ENCODE results near the gene SARNP. TPM values are rescaled to one million over a fixed set of nuclear protein-coding genes. Genes with fewer than 3 reads are reported as not detected.

The SARNP gene
- total and polyA plus RNA-seq, 9 of the 15 experiments (the other 6 are each of a cell fraction or from before 2014, with no cell fraction given) = 70.1 to 400 (median 198) TPM

DNA sequence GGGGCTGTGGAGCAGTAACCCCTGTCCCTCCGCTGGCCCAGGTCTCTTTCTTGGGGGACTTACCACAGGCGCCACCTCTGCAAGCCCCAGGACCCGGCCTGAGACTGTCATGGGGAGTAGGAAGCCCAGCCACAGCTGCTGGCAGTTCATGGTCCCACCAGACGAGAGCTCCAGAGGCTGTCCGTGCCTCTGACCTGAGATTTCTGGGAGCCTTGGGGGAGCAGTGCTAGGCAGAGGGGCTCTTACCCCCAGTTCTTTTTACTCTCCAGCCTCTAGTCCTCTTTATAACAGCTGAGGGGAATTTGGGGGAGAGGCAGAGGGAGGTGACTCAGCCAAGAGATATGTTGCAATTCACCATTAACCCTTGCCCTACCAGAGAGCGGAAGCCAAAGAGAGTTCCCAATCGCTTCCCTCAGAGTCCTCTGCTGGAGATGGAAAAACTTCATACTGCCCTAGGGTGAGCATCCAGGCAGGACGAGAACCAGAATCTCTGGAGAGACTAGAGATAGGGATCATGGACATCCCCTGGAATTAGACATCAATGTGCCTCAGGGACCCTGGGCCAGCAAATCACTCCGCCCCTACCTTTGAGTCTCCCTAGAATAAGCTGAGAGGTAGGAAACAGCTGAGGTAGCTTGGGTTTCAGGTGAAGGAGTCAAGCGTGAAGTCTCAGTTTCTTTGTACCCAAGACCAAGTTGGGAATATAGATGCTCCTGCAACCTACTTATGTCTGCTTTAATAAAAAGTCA is 25.3 kb upstream of the SARNP start, which contains the start of gene MMP19 (continued):
- no peak for TF ChIP-seq NCOA4 (IDR thresholded peaks at IDR 0.05; ENCODE audit: partially characterized antibody)
- TF ChIP-seq, protein P1, sequence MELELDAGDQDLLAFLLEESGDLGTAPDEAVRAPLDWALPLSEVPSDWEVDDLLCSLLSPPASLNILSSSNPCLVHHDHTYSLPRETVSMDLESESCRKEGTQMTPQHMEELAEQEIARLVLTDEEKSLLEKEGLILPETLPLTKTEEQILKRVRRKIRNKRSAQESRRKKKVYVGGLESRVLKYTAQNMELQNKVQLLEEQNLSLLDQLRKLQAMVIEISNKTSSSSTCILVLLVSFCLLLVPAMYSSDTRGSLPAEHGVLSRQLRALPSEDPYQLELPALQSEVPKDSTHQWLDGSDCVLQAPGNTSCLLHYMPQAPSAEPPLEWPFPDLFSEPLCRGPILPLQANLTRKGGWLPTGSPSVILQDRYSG (tag; conservative IDR thresholded peaks at IDR 0.05; ENCODE audit: low read depth) = no peak
- TF ChIP-seq, protein P2, sequence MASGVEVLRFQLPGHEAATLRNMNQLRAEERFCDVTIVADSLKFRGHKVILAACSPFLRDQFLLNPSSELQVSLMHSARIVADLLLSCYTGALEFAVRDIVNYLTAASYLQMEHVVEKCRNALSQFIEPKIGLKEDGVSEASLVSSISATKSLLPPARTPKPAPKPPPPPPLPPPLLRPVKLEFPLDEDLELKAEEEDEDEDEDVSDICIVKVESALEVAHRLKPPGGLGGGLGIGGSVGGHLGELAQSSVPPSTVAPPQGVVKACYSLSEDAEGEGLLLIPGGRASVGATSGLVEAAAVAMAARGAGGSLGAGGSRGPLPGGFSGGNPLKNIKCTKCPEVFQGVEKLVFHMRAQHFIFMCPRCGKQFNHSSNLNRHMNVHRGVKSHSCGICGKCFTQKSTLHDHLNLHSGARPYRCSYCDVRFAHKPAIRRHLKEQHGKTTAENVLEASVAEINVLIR (CRISPR knock-in tag; IDR thresholded peaks at IDR 0.05) = no peak
- 0 out of 2 replicates have a peak, but pooled peaks have one; percentile 32 for TF ChIP-seq ZNF766 (CRISPR knock-in tag; conservative IDR thresholded peaks at IDR 0.05)
- TF ChIP-seq NR2C2 (CRISPR knock-in tag; IDR thresholded peaks at IDR 0.05) = peak; percentile 24; the same call in 1 of the 2 replicates
- TF ChIP-seq NR2C2 (tag; IDR thresholded peaks at IDR 0.05) = no peak
- TF ChIP-seq MAFG (tag; conservative IDR thresholded peaks at IDR 0.05) = peak; percentile 28; the same call in 1 of the 2 replicates
- TF ChIP-seq MTA1 (IDR thresholded peaks at IDR 0.05; ENCODE audit: borderline replicate concordance) = peak; percentile 65; the same call in 1 of the 2 replicates
- TF ChIP-seq HDAC2 (IDR thresholded peaks at IDR 0.05) = peak; percentile 70; the same call in 1 of the 2 replicates
- TF ChIP-seq, protein P3, sequence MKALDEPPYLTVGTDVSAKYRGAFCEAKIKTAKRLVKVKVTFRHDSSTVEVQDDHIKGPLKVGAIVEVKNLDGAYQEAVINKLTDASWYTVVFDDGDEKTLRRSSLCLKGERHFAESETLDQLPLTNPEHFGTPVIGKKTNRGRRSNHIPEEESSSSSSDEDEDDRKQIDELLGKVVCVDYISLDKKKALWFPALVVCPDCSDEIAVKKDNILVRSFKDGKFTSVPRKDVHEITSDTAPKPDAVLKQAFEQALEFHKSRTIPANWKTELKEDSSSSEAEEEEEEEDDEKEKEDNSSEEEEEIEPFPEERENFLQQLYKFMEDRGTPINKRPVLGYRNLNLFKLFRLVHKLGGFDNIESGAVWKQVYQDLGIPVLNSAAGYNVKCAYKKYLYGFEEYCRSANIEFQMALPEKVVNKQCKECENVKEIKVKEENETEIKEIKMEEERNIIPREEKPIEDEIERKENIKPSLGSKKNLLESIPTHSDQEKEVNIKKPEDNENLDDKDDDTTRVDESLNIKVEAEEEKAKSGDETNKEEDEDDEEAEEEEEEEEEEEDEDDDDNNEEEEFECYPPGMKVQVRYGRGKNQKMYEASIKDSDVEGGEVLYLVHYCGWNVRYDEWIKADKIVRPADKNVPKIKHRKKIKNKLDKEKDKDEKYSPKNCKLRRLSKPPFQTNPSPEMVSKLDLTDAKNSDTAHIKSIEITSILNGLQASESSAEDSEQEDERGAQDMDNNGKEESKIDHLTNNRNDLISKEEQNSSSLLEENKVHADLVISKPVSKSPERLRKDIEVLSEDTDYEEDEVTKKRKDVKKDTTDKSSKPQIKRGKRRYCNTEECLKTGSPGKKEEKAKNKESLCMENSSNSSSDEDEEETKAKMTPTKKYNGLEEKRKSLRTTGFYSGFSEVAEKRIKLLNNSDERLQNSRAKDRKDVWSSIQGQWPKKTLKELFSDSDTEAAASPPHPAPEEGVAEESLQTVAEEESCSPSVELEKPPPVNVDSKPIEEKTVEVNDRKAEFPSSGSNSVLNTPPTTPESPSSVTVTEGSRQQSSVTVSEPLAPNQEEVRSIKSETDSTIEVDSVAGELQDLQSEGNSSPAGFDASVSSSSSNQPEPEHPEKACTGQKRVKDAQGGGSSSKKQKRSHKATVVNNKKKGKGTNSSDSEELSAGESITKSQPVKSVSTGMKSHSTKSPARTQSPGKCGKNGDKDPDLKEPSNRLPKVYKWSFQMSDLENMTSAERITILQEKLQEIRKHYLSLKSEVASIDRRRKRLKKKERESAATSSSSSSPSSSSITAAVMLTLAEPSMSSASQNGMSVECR (CRISPR knock-in tag; IDR thresholded peaks at IDR 0.05) = 0 out of 2 replicates have a peak, but pooled peaks have one; percentile 25
- TF ChIP-seq RAD21 (CRISPR knock-in tag; conservative IDR thresholded peaks at IDR 0.05 in 1 of 2, IDR thresholded peaks at IDR 0.05 in 1 of 2) = no peak
- no peak for TF ChIP-seq ZKSCAN8 (CRISPR knock-in tag; IDR thresholded peaks at IDR 0.05)
- TF ChIP-seq, protein P4, sequence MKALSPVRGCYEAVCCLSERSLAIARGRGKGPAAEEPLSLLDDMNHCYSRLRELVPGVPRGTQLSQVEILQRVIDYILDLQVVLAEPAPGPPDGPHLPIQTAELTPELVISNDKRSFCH (CRISPR knock-in tag; IDR thresholded peaks at IDR 0.05) = no peak
- TF ChIP-seq, protein P4 (tag; IDR thresholded peaks at IDR 0.05) = no peak
- TF ChIP-seq ARNT (IDR thresholded peaks at IDR 0.05) = peak in 1 of 2 experiments; percentile 40; a peak in 2 of 4 replicates
- no peak for TF ChIP-seq TARDBP (IDR thresholded peaks at IDR 0.05)
- TF ChIP-seq TCFL5 (CRISPR knock-in tag; conservative IDR thresholded peaks at IDR 0.05) = no peak
- peak; percentile 30; the same call in 1 of the 2 replicates for TF ChIP-seq ZBTB7A (IDR thresholded peaks at IDR 0.05; ENCODE audit: borderline replicate concordance, control insufficient read depth, low read depth, low read length)
- peak; percentile 25; the same call in 1 of the 2 replicates for TF ChIP-seq MYNN (IDR thresholded peaks at IDR 0.05)
- TF ChIP-seq MYNN (CRISPR knock-in tag; IDR thresholded peaks at IDR 0.05) = no peak
- TF ChIP-seq POLR3G (IDR thresholded peaks at IDR 0.05; ENCODE audit: extremely low read depth, insufficient read length, insufficient replicate concordance) = no peak
- no peak for TF ChIP-seq ZNF717 (CRISPR knock-in tag; IDR thresholded peaks at IDR 0.05)
- TF ChIP-seq TRIM24 (IDR thresholded peaks at IDR 0.05) = peak; percentile 79 to 80

Data from K562 (cell line).